HG03280 (cell line): ENCODE measurements around the gene EMP1.

Experiments
- ATAC-seq: cut with Tn5 transposase; IDR thresholded peaks from one replicate; pipeline ENCODE4 v1.9.1; 2021; ENCODE audit warnings: mild to moderate bottlenecking, moderate library complexity; ENCODE audit not compliant: unreplicated experiment

The EMP1 gene

DNA sequence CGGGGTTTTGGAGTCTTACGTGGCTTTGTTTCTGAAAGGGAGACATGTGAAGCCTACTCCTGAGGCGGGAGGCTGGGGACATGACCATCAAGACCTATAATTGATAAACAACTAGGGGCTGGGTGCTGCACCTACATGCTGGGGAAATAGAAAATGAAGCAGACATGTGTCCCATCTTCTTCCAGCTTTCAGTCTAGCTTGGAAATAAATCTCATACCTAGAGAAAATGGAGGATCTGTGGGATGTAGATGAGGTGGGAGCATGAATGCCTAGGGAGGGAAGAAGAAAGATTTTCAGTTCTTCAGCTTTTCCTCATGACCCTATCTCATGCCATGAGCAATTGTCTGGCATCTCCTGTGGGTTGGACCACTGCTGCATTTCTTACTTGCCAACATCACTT, 22.1 kb downstream of the EMP1 start:
- no peak for ATAC-seq

DNA sequence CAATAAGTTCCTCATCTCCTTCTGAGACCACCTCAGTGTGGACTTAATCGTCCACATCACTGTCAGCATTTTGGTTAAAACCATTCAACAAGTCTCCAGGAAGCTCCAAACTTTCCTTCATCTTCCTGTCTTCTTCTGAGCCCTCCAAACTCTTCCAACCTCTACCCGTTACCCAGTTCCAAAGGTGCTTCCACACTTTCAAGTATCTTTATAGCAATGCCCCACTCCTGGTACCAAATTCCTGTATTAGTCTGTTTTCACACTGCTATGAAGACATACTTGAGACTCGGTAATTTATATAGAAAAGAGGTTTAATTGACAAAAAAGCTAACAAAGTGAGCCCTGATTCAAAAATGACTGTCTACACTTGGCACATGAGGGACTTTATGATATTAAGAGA, 22.8 kb downstream of the EMP1 start:
- ATAC-seq, result no peak

- no peak for ATAC-seq
Observed at GRCh38 chr12:13220838-13221237, 24.3 kb downstream of the EMP1 start.

GRCh38 chr12:13222076-13222475, 25.6 kb downstream of the EMP1 start:
- no peak for ATAC-seq

- ATAC-seq, result no peak
Observed at GRCh38 chr12:13223179-13223804, 26.8 kb downstream of the EMP1 start.

- no peak for ATAC-seq
Observed at GRCh38 chr12:13223941-13224340, 27.4 kb downstream of the EMP1 start.

DNA sequence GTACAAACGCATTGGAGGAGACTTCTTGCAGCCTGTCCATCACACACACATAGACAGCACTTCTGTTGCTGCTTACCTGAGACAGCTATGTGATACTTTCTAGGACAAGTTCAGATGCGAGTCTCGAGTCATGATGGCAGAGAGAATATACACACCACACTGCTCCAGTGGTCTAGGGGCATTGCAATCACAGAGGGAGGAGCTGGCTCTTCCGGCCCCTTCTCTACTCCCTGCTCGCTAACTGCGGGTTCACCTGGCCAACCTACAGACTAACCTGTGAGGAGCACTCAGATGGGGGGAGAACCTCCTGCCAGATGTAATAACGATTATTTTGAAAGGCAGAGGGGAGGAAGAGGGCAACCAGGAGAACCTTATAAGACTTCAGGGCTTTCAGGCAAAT, 30.7 kb downstream of the EMP1 start:
- ATAC-seq, result no peak

DNA sequence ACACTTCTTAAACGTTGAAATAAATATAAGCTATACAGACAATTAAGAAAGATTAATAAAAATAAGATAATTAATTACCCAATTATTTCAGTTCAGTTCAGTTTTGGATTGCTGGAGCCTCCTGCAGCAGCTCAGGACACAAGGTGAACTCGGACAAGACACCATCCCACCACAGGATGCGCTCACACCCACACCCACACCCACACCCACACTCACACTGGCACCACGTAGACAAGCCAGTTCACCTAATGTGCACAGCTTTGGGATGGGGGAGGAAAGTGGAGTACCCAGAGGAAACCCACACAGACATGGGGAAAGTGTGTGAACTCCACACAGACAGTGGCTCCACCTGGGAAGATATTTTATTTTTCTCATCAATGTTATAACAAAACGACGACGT, 32.1 kb downstream of the EMP1 start:
- no peak for ATAC-seq

DNA sequence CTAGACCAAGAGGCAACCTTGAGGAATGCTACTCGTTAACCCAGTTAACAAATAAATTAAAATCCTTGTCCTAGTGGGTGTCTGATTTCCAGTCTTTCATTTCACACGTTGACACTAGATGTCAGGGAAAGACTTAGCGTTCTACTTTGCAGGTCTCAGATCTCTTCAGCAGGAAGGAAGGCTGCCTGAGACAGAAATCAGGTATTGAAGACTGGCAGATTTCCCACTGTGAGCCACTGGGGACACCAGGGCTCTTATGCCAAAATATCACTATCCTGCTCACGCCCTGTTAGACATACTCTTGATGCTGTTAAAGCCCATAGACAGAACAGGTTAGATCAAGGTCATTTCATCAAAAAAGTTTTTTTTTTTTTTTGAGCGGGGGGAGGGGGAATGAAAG, 33.0 kb downstream of the EMP1 start:
- no peak for ATAC-seq

DNA sequence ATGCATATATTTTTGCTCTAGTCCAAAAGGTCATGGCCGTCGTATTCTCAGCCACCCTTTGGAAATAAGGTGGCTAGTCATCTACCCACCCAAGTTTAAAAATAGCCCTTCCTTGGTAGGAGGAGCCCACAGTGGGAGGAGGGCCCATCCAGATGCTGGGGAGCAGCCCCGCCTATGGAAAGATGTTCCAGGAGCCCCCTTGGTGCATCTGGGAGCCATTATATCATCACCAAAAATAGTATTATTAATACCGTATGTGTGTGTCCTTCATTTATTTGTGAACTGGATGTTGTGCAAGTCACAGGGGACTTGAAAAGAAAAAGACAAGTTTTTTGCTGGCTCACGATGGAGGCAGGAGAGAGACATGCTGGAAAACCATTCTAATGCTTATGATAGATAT, 34.0 kb downstream of the EMP1 start:
- no peak for ATAC-seq

GRCh38 chr12:13233830-13234641, 37.5 kb downstream of the EMP1 start:
- ATAC-seq, result peak; percentile 58

GRCh38 chr12:13238204-13238603, 41.7 kb downstream of the EMP1 start:
- no peak for ATAC-seq

DNA sequence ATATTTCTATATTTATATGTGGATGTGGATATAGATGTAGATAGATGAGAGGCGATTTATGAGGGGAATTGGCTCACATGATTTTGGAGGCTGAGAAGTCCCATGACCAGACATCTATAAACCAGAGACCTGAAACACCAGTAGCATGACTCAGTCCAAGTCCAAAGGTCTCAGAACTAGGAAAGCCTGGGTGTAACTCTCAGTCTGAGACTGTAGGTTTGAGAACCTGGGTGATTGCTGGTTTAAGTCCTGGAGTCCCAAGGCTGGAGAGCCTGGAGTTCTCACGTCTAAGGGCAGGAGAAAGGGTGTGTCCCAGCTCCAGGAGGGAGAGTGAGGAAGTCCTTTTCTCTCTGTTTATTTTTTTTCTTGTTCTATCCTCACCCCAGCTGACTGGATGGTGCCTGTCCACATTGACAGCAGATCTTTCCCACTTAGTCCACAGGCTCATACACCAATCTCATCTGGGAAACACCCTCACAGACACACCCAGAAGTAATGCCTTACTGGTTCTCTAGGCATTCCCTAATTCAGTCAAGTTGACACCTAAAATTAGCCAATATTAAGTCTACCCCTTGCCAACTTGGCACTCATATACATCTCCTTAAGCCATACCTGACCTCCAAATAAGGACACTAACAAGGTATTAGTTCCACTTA, 45.4 kb downstream of the EMP1 start:
- ATAC-seq, result no peak

- no peak for ATAC-seq
Observed at GRCh38 chr12:13242936-13243335, 46.4 kb downstream of the EMP1 start.

GRCh38 chr12:13243516-13244070, 47.1 kb downstream of the EMP1 start:
- ATAC-seq, result no peak

DNA sequence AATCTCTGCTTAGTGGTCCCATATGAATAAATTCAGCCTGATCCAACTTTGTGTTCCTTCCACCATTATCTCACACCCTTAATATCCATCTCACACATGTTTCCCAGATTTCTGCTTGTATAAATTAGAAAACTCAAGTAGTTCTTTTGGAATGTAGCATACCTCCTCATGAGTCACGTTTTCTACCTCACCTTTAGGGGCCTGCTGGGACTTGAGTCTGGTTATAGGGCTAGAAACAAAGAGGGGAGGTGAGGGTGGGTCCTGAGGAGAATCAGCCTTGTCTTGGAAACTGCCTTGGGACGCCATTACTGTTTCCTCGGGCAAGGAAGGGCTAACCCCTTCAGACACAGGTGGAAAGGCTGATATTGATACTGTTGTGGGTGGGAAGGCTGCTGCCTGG, 51.1 kb downstream of the EMP1 start:
- no peak for ATAC-seq

GRCh38 chr12:13248964-13249363, 52.4 kb downstream of the EMP1 start:
- no peak for ATAC-seq

- ATAC-seq, result no peak
Observed at GRCh38 chr12:13250416-13250815, 53.9 kb downstream of the EMP1 start.

GRCh38 chr12:13251521-13251920, 55.0 kb downstream of the EMP1 start:
- ATAC-seq, result no peak

DNA sequence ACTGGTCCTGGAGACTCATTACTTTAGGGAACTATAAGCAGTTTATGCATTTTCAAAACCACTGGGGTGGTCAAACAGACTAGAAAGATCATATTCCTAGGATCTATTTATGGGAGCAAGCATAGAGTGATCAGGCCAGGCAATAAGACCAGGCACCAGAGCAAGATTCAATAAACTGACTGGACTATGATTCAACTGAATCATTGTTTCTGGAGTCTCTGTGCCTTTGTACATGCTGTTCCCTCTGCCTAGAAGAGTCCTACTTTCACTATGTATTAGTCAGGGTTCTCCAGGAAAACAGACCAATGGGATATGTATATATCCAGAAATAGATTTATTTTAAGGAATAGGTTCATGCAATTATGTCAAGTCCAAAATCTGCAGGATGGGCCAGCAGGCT, 55.5 kb downstream of the EMP1 start:
- ATAC-seq, result no peak

DNA sequence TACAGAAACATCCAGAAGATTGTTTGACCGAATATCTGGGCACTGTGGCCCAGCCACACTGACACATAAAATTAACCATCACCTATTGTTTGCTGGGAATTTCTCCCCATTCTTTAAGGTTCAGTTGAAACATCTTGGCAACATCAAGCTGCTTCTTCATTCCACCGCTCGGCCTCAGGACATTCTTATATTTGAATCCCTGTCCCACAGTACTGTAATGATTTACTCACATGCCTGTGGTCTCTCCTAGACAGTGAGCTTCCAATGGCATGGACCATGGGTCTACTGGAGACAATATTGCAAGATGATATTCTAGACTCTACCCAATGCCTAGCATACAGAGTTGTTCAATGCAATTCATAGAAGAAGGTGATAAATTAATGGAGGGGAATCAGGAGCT, 56.1 kb downstream of the EMP1 start:
- ATAC-seq, result no peak
